PC-3 (cell line): ENCODE results near the gene BBS7.

Experiments
- EZH2phosphoT487 ChIP-seq: fragments of 300-600 bp; sonication (generic); IDR thresholded peaks from 2 replicates; pipeline ENCODE4 v1.6.1; 2018; ENCODE audit warnings: mild to moderate bottlenecking, antibody characterized with exemption, low read length, borderline replicate concordance
- TF ChIP-seq, protein P1 (sequence below): fragments of 300-600 bp; sonication (generic); conservative IDR thresholded peaks from 2 replicates; pipeline ENCODE4 v1.5.1; 2017; ENCODE audit warnings: antibody characterized with exemption, low read depth, mild to moderate bottlenecking, low read length

DNA sequence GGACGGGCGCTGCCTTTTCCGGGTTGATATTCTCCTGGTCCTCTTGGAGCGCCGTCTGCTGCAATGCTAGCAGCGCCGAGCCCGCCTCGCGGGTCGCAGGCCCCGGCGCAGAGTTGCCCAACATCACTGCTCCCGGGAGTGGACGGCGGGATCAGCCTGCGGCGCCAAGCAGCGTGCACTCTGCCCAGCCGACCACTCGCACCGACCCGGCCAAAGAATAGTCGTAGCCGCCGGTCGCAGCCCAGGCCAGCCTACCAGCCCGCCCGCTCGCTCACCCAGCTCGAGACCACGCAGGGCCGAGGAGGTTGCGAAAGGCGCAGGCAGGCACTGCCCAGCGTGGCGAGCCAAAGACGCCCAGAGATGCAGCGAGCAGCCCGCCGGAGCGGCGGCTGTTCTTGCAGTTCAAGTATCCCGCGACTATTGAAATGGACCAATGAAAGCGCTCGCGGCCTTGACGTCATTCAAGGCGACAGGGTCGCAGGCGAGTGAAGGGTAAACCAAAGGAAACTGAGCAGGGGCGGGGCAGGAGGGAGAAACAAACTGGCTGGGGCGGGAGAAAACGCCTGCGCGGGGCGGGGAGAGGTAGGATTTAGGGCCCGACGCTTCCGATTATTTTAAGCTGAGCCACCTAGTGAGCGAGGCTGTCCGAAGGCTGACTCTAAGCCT lies 46.6 kb downstream of the BBS7 start, which contains the start of gene CCNA2:
- TF ChIP-seq, protein P1, sequence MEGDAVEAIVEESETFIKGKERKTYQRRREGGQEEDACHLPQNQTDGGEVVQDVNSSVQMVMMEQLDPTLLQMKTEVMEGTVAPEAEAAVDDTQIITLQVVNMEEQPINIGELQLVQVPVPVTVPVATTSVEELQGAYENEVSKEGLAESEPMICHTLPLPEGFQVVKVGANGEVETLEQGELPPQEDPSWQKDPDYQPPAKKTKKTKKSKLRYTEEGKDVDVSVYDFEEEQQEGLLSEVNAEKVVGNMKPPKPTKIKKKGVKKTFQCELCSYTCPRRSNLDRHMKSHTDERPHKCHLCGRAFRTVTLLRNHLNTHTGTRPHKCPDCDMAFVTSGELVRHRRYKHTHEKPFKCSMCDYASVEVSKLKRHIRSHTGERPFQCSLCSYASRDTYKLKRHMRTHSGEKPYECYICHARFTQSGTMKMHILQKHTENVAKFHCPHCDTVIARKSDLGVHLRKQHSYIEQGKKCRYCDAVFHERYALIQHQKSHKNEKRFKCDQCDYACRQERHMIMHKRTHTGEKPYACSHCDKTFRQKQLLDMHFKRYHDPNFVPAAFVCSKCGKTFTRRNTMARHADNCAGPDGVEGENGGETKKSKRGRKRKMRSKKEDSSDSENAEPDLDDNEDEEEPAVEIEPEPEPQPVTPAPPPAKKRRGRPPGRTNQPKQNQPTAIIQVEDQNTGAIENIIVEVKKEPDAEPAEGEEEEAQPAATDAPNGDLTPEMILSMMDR = no peak
- no peak for TF ChIP-seq EZH2phosphoT487
